Measurements from ENCODE around the gene EMC9.

The EMC9 gene

DNA sequence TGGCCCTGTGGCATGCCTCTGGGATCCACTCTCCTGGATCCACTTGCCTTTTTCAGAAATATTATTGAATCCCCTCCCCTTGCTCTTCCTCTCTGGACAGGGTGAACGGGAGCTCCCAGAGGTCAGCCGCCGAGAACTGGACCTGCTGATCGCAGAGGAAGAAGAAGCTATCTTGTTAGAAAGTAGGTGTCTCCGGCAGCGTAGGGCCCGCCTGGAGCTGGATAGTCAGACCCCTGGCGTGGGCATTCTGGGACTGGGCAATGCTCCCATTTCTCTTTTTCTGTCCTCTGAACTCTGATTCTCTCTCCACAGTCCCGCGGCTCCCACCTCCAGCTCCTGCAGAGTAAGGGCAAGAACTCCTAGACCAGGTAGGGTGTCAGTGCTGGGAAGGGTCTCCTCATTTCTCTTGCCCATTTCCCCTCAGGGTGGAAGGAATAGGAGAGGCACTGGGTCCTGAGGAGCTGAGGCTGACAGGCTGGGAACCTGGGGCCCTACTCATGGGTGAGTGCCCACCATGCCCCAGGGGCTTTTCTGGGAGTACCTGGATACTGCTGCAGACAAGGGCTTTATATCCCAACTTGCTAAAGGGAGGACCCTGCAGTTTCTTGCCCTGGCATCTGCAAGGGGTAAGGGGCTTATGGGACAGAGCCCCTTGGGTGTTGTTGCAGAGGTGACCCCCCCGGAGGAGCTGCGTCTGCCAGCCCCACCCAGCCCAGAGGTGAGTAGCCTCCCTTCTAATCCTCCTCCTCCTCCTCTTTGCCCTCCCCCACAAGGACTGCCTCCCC, 35.8 kb upstream of the EMC9 start:
- DNase-seq (ENCODE audit: low read depth in 2 of 2): no peak
- TF ChIP-seq, protein P1, sequence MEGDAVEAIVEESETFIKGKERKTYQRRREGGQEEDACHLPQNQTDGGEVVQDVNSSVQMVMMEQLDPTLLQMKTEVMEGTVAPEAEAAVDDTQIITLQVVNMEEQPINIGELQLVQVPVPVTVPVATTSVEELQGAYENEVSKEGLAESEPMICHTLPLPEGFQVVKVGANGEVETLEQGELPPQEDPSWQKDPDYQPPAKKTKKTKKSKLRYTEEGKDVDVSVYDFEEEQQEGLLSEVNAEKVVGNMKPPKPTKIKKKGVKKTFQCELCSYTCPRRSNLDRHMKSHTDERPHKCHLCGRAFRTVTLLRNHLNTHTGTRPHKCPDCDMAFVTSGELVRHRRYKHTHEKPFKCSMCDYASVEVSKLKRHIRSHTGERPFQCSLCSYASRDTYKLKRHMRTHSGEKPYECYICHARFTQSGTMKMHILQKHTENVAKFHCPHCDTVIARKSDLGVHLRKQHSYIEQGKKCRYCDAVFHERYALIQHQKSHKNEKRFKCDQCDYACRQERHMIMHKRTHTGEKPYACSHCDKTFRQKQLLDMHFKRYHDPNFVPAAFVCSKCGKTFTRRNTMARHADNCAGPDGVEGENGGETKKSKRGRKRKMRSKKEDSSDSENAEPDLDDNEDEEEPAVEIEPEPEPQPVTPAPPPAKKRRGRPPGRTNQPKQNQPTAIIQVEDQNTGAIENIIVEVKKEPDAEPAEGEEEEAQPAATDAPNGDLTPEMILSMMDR (IDR thresholded peaks at IDR 0.05; ENCODE audit: low read depth, low read length): no peak
- H3K4me3 ChIP-seq (replicated peaks in 1 of 2; ENCODE audit: low read depth in 2 of 2, low read length in 2 of 2): no peak overlapping the region

DNA sequence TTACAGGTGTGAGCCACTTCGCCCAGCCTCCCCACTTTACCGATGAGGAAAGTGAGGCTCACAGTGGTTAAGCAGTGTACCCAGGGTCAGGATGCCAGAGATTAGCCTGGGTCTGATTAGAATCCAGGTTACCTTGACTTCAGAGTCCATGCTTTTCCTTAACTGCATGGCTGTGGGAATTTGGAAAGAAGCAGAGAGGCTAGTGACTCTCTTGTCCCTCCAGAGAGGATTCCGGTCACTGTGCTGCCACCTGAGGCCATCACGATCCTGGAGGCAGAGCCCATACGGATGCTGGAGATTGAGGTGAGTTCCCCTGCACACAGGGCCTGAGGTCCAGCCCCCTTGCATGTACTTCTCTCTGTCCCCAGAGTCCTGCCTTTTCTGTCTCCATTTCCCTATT, 35.2 kb upstream of the EMC9 start:
- no peak for DNase-seq (ENCODE audit: low read depth in 2 of 2)
- no peak overlapping the region for H3K4me3 ChIP-seq (replicated peaks in 1 of 2; ENCODE audit: low read depth in 2 of 2, low read length in 2 of 2)
- TF ChIP-seq, protein P1 (IDR thresholded peaks at IDR 0.05; ENCODE audit: low read depth, low read length): no peak

DNA sequence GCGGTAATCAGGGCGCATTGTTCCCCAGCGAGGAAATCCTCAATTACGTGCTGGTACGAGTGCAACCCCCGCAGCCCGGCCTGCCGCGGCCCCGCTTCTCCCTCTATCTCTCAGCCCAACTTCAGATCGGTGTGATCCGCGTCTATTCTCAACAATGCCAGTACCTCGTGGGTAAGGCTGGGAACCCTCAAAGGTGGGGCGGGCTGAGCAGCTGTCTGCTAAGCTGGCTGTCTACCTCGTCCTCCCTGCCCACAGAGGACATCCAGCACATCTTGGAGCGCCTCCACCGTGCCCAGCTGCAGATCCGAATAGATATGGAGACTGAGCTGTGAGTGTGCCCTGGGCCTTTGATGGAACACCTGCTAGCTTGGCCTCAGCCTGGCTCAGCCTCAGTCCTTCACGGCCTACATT, 31.5 kb upstream of the EMC9 start:
- peak overlapping the region in 1 of 2 donors; percentile 3 for H3K4me3 ChIP-seq (replicated peaks in 1 of 2; ENCODE audit: low read depth in 2 of 2, low read length in 2 of 2)
- no peak for DNase-seq (ENCODE audit: low read depth in 2 of 2)
- TF ChIP-seq, protein P1 (IDR thresholded peaks at IDR 0.05; ENCODE audit: low read depth, low read length): no peak

- TF ChIP-seq, protein P1 (IDR thresholded peaks at IDR 0.05; ENCODE audit: low read depth, low read length): no peak
- peak overlapping the region in 1 of 2 donors; percentile 44 for H3K4me3 ChIP-seq (replicated peaks in 1 of 2; ENCODE audit: low read depth in 2 of 2, low read length in 2 of 2)
Measured at GRCh38 chr14:24172261-24172860, 31.0 kb upstream of the EMC9 start.

GRCh38 chr14:24171422-24172260, 30.2 kb upstream of the EMC9 start, which contains the start of gene REC8:
REC8 (plus strand) TSS chr14:24172080; CDS start chr14:24172553, 473 bp downstream.
- TF ChIP-seq, protein P1 (IDR thresholded peaks at IDR 0.05; ENCODE audit: low read depth, low read length): no peak
- DNase-seq (ENCODE audit: low read depth in 2 of 2): peak in 1 of 2 donors; percentile 88
- peak within 1 kb of the TSS in 1 of 2 donors; percentile 44 for H3K4me3 ChIP-seq (replicated peaks in 1 of 2; ENCODE audit: low read depth in 2 of 2, low read length in 2 of 2)

More at GRCh38 chr14:24172261-24172860, 31.0 kb upstream of the EMC9 start:
- DNase-seq (ENCODE audit: low read depth in 2 of 2): no peak

DNA sequence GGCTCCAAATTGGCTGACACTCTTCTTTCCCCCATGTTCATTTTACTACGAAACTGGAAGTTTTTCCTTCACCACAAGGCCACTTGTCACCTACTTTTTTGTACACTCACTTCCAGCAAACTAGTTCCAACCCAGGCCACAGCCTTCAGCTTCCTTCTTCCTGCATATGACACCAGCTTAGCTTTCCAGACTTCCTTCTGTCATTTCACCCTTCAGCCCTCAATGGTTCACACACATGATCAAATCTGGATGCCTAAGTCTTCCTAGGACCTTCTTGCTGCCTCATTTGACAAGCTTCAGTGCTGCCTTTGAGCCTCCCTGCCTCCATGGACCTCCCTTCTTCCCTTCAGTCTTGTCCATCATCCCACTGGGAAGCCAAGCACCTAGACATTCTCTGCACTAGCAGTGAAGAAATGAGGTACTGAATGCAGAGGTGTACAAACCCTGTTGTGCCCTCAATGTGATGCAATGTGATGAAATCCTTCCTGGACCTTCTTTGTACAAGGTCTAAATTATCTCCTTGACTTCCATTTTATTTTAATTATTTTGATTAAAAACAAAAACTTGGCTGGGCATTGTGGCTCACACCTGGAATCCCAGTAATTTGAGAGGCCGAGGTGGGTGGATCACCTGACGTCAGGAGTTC, 26.2 kb upstream of the EMC9 start:
- TF ChIP-seq, protein P1 (IDR thresholded peaks at IDR 0.05; ENCODE audit: low read depth, low read length): no peak
- H3K4me3 ChIP-seq (replicated peaks in 1 of 2; ENCODE audit: low read depth in 2 of 2, low read length in 2 of 2): no peak overlapping the region
- DNase-seq (ENCODE audit: low read depth in 2 of 2): no peak
